ENCODE measurements around the gene SLC9A7. TPM values are rescaled to one million over a fixed set of nuclear protein-coding genes. Genes with fewer than 3 reads are reported as not detected.

Gene SLC9A7
- total and polyA plus RNA-seq, 8 donors, result 0.29 to 25.6 (median 9.1) TPM

DNA sequence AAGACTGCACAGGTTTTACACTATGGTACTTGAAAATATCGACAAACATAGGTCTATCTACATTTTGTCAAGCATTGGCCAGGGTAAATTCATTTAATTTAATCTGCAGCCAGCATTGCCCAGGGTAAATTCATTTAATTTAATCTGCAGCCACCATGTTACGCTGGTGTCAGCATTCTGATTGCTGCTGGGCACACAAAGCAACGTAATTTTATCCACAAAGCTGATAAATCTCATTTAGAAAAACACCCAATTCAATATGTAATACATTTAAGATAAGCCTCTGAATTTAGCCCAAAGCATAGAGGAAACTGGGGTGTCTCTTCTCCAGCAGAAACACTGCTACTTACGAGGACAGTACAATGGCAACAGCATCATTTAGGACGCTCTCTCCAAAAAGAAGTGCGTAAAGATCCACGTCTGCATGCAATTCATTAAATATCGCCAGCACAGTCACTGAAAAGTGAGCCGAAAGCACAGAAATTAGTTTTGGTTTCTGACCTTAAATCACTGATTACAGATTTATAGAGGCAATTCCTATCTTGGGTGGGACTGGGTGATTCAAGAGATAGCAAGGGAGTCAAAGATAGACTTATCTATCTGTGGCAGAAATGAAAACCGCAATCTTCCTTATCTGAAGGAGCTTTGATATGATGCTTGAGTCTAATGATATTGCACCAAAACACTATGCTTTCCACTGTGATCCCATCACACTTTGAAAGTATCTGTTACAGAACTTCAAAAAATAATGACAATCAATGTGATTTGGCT is 96.5 kb downstream of the SLC9A7 start:
- intact Hi-C loops (cut with DNase I; ENCODE audit: low total_unique reads), result no loop called here
- H3K4me1 ChIP-seq, result no peaks in the 10 kb centered on the region
- no peaks in the 10 kb centered on the region for H3K9me3 ChIP-seq
- no peak overlapping the region for H3K27ac ChIP-seq
- TF ChIP-seq EP300 (IDR thresholded peaks at IDR 0.05), result no peak
- no peak for TF ChIP-seq POLR2A (IDR thresholded peaks at IDR 0.05)
- TF ChIP-seq, protein P1, sequence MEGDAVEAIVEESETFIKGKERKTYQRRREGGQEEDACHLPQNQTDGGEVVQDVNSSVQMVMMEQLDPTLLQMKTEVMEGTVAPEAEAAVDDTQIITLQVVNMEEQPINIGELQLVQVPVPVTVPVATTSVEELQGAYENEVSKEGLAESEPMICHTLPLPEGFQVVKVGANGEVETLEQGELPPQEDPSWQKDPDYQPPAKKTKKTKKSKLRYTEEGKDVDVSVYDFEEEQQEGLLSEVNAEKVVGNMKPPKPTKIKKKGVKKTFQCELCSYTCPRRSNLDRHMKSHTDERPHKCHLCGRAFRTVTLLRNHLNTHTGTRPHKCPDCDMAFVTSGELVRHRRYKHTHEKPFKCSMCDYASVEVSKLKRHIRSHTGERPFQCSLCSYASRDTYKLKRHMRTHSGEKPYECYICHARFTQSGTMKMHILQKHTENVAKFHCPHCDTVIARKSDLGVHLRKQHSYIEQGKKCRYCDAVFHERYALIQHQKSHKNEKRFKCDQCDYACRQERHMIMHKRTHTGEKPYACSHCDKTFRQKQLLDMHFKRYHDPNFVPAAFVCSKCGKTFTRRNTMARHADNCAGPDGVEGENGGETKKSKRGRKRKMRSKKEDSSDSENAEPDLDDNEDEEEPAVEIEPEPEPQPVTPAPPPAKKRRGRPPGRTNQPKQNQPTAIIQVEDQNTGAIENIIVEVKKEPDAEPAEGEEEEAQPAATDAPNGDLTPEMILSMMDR (IDR thresholded peaks at IDR 0.05), result no peak
- TF ChIP-seq POLR2AphosphoS5 (IDR thresholded peaks at IDR 0.05), result no peak
- 62 to 82% (median 71%) methylated on average over 10 of the region's 10 CpGs for WGBS, 5 donors
- no peaks in the 10 kb centered on the region for H3K27me3 ChIP-seq
- H3K36me3 ChIP-seq, result no peaks in the 10 kb centered on the region
- no peak overlapping the region for H3K4me3 ChIP-seq
- DNase-seq, result no peak

DNA sequence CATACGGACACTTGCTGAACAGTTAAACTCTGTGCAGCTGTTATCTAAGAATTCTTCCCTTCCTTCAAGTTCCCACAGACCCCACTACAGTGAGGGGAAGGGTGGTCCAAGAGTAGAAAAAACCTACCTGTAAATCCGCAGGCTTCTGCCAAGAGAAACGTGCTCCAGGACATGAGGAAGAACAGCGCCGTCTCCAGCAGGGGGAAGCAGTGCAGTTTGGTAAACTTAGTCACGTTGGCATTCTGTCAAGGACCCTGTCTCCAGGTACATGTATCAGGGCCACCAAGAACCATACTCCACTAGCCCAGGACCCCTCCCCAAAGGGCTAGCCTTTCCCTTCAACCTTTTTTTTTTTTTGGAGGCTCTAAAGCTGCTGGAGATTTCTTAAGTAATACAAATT is 105.4 kb downstream of the SLC9A7 start:
- intact Hi-C loops (cut with DNase I; ENCODE audit: low total_unique reads), result no loop called here
- TF ChIP-seq EP300 (IDR thresholded peaks at IDR 0.05), result no peak
- no peak for TF ChIP-seq POLR2AphosphoS5 (IDR thresholded peaks at IDR 0.05)
- TF ChIP-seq POLR2A (IDR thresholded peaks at IDR 0.05), result no peak
- TF ChIP-seq, protein P1 (IDR thresholded peaks at IDR 0.05), result no peak
- peak in 1 of 2 donors; percentile 32 for DNase-seq

DNA sequence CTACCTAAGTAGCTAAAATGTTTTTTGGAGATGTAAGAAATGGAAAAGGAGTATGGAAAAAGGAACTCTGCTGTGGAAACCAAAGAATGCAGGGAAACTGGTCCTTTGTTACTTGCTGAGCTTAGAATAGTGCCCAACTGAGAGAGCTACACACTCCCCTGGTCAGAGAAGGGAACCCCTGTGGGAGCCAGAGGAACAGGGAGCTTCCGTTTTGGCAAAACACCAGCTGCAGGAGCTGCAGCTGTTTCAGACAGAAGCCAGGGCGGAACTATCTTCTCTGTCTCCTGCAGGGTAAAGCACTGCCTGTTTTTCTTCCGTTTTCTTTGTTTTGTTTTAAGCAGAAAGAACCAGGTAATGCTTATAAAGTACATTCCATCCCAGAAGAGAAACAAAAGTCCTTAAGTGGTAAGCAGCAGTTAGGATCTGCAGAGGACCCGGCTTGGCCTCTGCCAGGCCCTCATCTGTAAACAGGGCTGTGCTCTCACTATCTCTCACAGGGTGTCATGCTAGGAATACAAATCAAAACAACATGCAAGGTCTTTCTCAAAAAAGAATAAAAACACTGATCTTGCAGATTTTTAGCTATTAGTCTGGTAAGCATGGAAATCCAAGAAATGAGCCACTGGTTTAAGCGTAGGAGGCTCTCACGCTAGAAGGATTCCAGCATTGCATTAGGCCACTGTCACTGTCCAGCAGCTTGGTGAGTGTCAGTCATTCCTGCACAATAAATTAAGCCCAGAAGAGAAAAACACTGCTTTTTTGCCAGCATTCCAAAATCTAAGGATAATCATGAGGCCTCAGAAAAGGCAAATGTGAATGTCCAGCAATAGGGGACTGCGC is 109.3 kb downstream of the SLC9A7 start:
- TF ChIP-seq POLR2AphosphoS5 (IDR thresholded peaks at IDR 0.05) (no peak), EP300 (IDR thresholded peaks at IDR 0.05) (no peak), POLR2A (IDR thresholded peaks at IDR 0.05) (no peak)
- TF ChIP-seq, protein P1 (IDR thresholded peaks at IDR 0.05), result no peak
- H3K27me3 ChIP-seq, result peaks cover 0 to 7% (median 0%) of the 10 kb centered on the region in 3 donors
- peak; percentile 28 to 61 for DNase-seq
- H3K4me3 ChIP-seq, result no peak overlapping the region
- peak overlapping the region in 1 of 5 donors; percentile 9 for H3K27ac ChIP-seq
- H3K9me3 ChIP-seq, result no peaks in the 10 kb centered on the region
- peaks cover 0 to 10% (median 7%) of the 10 kb centered on the region in 4 donors for H3K36me3 ChIP-seq
- WGBS, 5 donors, result 49 to 65% (median 59%) methylated on average over 5 to 7 of the region's 7 CpGs
- H3K4me1 ChIP-seq, result peaks cover 0 to 13% (median 0%) of the 10 kb centered on the region in 4 donors
- intact Hi-C loops (cut with DNase I; ENCODE audit: low total_unique reads), result loop anchor here (10.0 kb wide), 1 partner anchor 85 kb away; no protein-coding TSS in a partner anchor

More for the DNA sequence above, 105.4 kb downstream of the SLC9A7 start:
- WGBS, 5 donors, result 47 to 61% (median 54%) methylated on average over 6 of the region's 6 CpGs
- no peaks in the 10 kb centered on the region for H3K27me3 ChIP-seq
- H3K9me3 ChIP-seq, result peaks cover 0 to 4% (median 0%) of the 10 kb centered on the region in 4 donors
- H3K36me3 ChIP-seq, result no peaks in the 10 kb centered on the region
- H3K4me3 ChIP-seq, result no peak overlapping the region
- H3K4me1 ChIP-seq, result peaks cover 0 to 13% (median 0%) of the 10 kb centered on the region in 4 donors
- H3K27ac ChIP-seq, result no peak overlapping the region

DNA sequence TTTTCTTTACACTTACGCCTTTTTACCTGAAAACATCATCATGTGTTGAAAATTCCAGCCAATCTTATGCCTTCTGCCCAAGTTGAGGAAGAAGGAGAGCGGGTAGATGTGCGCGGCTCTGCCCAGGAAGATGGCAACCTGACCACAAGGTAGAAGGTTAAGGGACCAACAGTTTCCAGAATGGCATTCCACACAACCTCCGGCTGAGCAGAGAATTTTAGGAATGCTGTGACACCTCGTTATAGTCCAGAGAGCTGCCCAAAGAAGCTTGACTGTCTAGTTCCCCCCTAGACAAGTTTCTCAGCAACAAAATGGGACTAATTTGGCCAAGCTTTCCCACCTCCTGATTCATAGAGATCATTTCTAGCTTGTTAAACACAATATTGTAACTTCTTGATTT is 110.3 kb downstream of the SLC9A7 start:
- peaks cover 0 to 7% (median 0%) of the 10 kb centered on the region in 3 donors for H3K27me3 ChIP-seq
- H3K4me3 ChIP-seq, result no peak overlapping the region
- DNase-seq, result no peak
- 75 to 92% (median 85%) methylated on average over 5 to 6 of the region's 6 CpGs for WGBS, 5 donors
- no peak for TF ChIP-seq POLR2AphosphoS5 (IDR thresholded peaks at IDR 0.05)
- TF ChIP-seq POLR2A (IDR thresholded peaks at IDR 0.05), result no peak
- no peak for TF ChIP-seq EP300 (IDR thresholded peaks at IDR 0.05)
- TF ChIP-seq, protein P1 (IDR thresholded peaks at IDR 0.05), result no peak
- no peak overlapping the region for H3K27ac ChIP-seq
- intact Hi-C loops (cut with DNase I; ENCODE audit: low total_unique reads), result loop anchor here (10.0 kb wide), 1 partner anchor 84 kb away; no protein-coding TSS in a partner anchor
- peaks cover 0 to 10% (median 7%) of the 10 kb centered on the region in 4 donors for H3K36me3 ChIP-seq
- no peaks in the 10 kb centered on the region for H3K9me3 ChIP-seq
- peaks cover 0 to 13% (median 0%) of the 10 kb centered on the region in 4 donors for H3K4me1 ChIP-seq
